Measurements from ENCODE around the gene TMTC2.

Gene TMTC2

GRCh38 chr12:82880442-82880901 lies 193.8 kb downstream of the TMTC2 start:
- DNase-seq (ENCODE audit: low read depth in 2 of 2): no peak

DNA sequence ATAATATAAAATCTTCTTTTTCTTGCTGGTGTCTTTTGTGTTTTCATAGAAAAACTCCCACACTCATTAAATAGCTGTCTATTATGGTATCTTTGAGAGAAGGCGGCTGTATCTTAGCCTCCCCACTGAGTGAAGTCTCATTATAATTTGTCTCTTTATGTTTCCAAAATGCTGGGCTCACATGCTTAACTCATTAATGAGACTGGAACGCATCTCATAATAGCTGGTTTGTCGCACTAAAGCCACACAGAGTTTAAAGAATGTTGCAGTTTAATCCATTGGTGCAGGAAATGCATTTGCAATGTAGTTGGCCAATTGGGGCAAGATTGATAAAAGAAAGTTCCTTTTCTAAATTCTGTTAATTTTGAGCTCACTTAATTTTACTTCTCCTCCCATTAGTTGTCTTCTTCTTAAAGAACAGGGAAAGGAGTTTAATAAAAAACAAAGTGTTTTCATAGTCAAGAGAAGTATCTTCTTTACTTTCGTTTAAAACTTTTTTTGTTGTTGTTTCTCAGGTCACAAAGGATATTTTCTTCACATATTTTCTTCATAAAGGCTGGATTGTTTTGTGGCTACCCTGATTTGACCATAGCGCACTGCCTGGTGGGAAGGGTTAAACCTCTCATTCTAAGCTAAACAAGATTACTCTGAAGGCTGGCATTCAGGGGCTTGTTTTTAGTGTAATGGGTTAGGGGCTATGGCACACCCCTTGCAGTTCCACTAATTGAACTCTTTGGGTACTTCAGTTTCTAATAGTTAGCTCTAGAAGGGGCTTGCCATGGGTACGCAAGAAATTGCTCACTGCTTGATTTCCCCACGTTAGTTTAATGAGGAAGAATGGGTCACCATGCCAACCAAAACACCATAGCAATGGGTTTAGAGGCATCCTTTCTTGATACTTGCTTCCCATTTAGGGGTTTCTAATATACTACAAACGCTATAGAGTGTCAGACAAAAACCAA lies 197.0 kb downstream of the TMTC2 start:
- no peak for DNase-seq (ENCODE audit: low read depth in 2 of 2)

DNA sequence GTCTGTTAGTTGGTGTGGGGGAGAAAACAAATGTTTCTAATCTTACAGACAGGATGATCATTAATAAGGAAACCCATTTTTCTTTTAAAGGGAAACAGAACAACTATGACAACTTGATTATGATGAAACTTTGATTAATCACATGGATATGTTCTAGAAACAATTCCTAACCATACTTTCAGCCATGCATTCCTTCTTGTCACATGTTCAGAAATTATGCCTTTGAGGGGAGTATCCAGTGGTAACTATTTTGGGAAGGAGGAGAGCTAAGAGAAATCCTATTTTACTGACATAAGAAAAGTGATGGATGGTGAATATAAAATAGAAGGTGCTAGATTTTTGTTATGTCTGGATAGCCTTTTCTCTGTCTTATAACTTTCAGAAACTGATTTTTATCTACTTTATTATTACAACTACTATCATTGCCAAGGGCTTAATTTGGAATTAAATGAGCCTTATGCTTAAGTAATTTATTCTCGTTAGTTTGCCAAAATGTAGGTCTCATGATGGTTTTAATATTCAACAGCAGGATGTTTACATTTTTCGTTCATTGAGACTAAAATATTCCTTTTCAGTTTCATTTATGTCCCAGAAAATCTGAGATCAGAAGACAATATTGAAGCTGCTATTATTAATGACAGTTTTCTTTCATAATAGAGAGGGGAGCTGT lies 200.1 kb downstream of the TMTC2 start:
- DNase-seq (ENCODE audit: low read depth in 2 of 2): no peak

DNA sequence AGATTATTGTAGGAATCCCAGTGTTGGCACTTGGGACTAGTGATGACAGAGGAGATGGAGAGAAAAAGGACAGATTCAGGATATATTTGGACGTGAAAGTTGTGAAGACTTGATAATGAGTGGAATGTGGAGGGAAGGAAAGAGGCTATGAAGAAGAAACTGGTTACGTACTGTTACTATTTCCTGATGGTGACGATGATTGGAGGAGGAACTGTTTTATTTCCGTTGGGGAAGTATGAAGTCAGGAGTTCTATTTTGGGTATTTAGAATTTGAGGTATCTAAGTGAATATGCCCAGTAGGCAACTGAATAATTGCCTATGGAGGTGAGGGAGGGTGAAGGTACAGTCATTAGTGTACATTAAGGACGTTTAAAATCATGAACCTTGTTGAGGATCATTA lies 207.2 kb downstream of the TMTC2 start:
- DNase-seq (ENCODE audit: low read depth in 2 of 2): no peak

DNA sequence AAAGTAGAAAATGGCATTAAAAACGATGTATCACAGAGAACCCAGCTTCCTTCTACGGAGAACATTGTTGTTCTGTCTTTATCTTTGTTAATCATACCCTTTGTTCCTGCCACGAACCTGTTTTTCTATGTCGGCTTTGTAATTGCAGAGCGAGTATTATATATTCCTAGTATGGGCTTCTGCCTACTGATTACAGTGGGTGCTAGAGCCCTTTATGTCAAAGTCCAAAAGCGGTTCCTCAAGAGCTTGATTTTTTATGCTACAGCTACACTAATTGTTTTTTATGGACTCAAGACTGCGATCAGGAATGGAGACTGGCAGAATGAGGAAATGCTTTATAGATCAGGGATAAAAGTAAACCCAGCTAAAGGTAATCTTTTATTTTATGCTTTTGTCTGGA lies 209.6 kb downstream of the TMTC2 start:
- no peak for DNase-seq (ENCODE audit: low read depth in 2 of 2)

GRCh38 chr12:82896979-82897378 lies 210.3 kb downstream of the TMTC2 start:
- no peak for DNase-seq (ENCODE audit: low read depth in 2 of 2)

DNA sequence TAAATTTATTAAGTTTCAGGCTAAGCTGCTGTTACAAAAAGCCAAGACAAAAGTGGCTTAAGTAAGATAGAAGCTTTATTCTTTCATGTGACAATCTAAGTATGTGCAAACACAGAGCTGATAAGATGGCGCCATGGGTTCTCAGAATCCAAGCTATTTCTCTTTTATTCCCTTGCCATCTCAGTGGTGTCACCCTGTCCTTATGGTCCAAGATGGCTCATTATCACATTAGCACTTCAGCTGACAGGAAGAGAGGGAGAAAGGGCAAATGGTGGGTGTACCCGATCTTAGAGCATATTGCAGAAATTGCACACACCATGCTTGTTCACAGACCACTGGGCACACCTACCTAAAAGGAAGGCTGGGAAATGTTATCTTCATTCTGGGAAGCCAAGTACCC lies 211.7 kb downstream of the TMTC2 start:
- DNase-seq (ENCODE audit: low read depth in 2 of 2): no peak

DNA sequence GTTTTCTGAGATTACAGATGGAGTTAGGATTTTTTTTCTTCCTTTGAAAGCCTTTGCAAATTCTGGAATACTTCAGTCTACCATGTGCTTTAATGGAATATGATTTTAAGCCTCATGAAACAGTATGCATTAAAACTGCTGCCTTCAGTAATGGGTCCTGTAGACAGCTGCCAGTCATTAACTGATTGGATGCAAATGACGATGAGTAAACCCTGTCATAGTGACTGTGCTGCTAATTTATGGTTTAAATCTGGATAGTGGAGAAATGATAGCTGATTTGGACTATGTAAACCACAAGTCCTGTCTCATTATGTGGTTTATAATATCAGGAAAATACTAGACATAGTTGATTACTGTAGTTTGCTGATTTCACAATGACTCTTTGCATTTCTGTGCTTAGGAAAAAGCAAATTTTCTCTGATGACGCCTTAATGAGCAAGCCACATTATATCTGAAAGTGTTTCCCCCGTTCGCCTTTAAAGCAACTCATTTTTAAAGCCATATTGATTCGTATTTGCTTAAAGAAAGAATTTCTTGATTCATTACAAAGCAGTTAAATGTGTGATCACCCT lies 217.6 kb downstream of the TMTC2 start:
- DNase-seq (ENCODE audit: low read depth in 2 of 2): no peak

DNA sequence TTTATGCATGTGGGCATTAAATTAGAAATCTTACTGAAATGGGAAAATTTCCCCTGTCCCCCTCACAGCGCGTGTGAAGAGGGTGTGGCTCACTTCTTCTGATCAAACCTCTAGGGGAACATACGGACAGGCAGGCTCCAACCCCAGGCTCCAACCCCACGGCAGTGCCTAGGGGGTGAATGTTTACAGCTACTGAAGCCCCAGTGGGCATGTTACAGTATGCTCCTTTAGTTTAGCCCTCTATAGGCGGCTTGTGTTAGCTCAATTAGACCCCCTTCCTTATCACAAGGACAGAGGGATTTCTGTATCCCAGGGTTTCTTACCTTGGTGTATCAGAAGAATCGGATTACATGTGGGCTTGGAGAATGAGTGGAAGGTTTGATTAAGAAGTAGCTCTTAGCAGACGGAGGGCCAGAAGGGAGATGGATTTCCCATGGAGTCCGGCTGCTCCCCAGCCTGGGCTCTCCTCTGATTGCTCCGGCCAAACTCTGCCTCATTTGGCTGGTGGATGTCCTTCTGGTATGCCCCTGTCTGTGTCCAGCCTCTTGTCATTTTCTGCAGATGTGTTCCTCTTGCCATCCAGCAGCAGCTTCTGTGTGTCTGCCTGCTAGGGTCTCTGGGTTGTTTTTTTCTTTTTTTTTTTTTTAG lies 223.7 kb downstream of the TMTC2 start:
- no peak for DNase-seq (ENCODE audit: low read depth in 2 of 2)

DNA sequence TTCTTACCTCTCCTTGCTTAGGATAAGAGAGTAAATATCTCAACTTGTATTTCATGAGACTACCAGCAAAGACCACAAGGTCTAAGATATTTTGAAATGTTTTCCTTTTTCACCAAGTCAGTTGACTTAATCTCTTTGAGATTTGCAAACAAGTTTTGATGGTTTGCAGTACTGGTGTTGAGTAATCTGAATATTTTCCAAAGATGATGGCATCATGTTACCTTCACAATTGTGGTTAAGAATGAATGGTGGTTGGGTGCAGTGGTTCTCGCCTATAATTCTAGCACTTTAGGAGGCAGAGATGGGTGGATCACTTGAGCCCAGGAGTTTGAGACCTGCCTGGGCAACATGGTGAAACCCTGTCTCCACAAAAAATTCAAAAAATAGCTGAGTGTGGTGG lies 225.7 kb downstream of the TMTC2 start:
- no peak for DNase-seq (ENCODE audit: low read depth in 2 of 2)

GRCh38 chr12:82919388-82920054 lies 232.8 kb downstream of the TMTC2 start:
- DNase-seq (ENCODE audit: low read depth in 2 of 2): no peak

GRCh38 chr12:82923935-82924334 lies 237.2 kb downstream of the TMTC2 start:
- DNase-seq (ENCODE audit: low read depth in 2 of 2): no peak

DNA sequence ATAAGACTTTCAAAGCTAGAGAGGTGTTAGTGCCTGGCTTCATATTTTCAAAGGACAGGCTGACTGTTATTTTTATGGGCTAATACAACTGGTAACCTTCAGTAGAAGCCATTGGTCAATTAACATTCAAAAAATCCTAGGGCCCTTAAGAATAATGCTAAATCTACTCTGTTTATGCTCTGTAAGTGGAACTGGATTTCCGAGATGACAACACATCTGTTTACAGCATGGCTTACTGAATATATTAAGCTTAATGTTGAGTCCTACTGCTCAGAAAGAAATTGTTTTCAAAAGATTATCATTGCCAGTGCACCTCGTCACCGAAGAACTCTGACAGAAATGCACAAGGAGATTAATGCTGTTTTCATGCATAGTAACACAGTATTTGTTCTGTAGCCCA lies 239.9 kb downstream of the TMTC2 start:
- DNase-seq (ENCODE audit: low read depth in 2 of 2): no peak

DNA sequence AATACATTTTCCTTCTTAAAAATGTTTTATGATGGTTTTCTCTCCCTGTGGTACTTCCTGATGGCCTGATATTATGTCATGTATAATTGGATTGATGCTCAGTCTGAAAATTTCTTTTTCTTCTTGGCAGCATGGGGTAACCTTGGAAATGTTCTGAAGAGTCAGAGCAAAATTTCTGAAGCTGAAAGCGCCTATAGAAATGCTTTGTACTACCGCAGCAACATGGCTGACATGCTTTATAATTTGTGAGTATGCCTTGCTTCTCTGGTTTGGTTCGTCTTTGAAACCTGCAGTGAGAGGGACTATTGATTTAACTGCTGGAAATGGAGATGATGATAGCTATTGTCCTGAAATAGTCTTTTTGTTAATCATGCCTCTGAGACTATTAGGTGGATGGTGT lies 243.6 kb downstream of the TMTC2 start:
- DNase-seq (ENCODE audit: low read depth in 2 of 2): no peak

GRCh38 chr12:82931349-82932116 lies 244.8 kb downstream of the TMTC2 start:
- DNase-seq (ENCODE audit: low read depth in 2 of 2): no peak

DNA sequence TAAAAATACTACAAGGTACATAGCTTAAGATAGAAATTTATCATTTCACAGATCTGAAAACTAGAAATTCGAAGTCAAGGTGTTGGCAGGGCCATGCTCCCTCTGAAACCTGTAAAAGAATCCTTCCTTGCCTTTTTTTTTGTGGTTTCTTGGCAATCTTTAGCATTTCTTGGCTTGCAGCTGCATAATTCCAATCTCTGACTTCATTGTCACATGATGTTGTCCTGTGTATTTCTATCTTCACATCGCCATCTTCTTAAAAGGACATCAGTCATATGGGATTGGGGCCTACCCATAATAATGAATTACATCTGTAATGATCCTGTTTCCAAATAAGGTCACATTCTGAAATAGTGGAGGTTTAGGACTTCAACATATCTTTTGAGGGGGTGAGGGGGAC lies 250.4 kb downstream of the TMTC2 start:
- DNase-seq (ENCODE audit: low read depth in 2 of 2): no peak

DNA sequence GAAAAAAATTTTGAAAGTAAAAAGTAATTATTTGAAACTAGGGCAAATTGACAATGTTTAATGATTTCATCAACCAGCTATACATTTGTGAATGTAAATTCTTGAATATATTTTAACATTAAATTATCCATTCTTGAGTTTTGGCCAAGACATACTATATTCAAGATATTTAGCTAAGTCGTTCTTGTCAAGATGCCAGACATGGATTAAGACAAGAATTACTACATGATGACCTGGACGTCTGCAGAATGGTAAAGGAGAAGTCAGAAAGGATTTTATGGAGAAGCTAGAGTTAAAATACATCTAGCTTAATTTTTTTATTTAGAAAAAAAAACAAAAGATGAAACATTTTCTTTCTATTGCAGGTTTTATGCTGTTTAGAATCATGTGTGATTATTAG lies 255.8 kb downstream of the TMTC2 start:
- no peak for DNase-seq (ENCODE audit: low read depth in 2 of 2)

- DNase-seq (ENCODE audit: low read depth in 2 of 2): no peak
Observed at GRCh38 chr12:82942991-82943401, 256.3 kb downstream of the TMTC2 start.

- DNase-seq (ENCODE audit: low read depth in 2 of 2): no peak
Observed at GRCh38 chr12:82948491-82948890, 261.8 kb downstream of the TMTC2 start.

- no peak for DNase-seq (ENCODE audit: low read depth in 2 of 2)
Observed at GRCh38 chr12:82950356-82950755, 263.6 kb downstream of the TMTC2 start.

GRCh38 chr12:82952946-82953345 lies 266.2 kb downstream of the TMTC2 start:
- no peak for DNase-seq (ENCODE audit: low read depth in 2 of 2)

Data from stimulated activated CD4-positive, alpha-beta T cell treated with anti-CD3 and anti-CD28 coated beads, Interleukin-12 subunit alpha, Interleukin-12 subunit beta, amount 100 ng/mL, for 24 hours (primary cell).